HepG2 (cell line): ENCODE measurements around the gene IZUMO4. TPM values are rescaled to one million over a fixed set of nuclear protein-coding genes. Genes with fewer than 3 reads are reported as not detected.
A peak's percentile ranks its signal among the peaks of the same experiment; 100 is the strongest.

Experiments used
- AGO1 ChIP-seq: fragments of 200-400 bp; formaldehyde crosslinking; IDR thresholded peaks from 2 replicates; pipeline ENCODE4 v1.6.1; 2017; ENCODE audit warnings: mild to moderate bottlenecking, low read depth, low read length, moderate library complexity; ENCODE audit not compliant: poor library complexity, severe bottlenecking
- BORCS8-MEF2B ChIP-seq: sonication (generic); formaldehyde crosslinking; IDR thresholded peaks from 2 replicates; pipeline ENCODE4 v1.8.0; 2022; ENCODE audit warnings: mild to moderate bottlenecking, missing genetic modification reagents
- CAMTA2 ChIP-seq: sonication (generic); formaldehyde crosslinking; IDR thresholded peaks from 2 replicates; pipeline ENCODE4 v1.4.0; 2020; ENCODE audit warnings: mild to moderate bottlenecking, missing genetic modification reagents, borderline replicate concordance
- CBX5 ChIP-seq: sonication (generic); formaldehyde crosslinking; IDR thresholded peaks from 2 replicates; pipeline ENCODE4 v1.4.0; 2020; ENCODE audit warnings: missing genetic modification reagents, borderline replicate concordance
- DNMT3B ChIP-seq: conservative IDR thresholded peaks from 2 replicates; pipeline ENCODE4 v1.6.1; 2016; ENCODE audit warnings: missing biosample characterization, control low read depth
- FUBP1 ChIP-seq: sonication (generic); formaldehyde crosslinking; IDR thresholded peaks from 2 replicates; pipeline ENCODE4 v1.5.1; 2020; ENCODE audit warnings: missing genetic modification reagents, mild to moderate bottlenecking, borderline replicate concordance
- HES4 ChIP-seq: sonication (generic); formaldehyde crosslinking; IDR thresholded peaks from 2 replicates; pipeline ENCODE4 v1.9.0; 2021; ENCODE audit warnings: mild to moderate bottlenecking, missing genetic modification reagents, borderline replicate concordance
- KDM5B ChIP-seq: sonication (generic); formaldehyde crosslinking; IDR thresholded peaks from 2 replicates; pipeline ENCODE4 v1.4.0; 2020; ENCODE audit warnings: missing genetic modification reagents, mild to moderate bottlenecking, borderline replicate concordance
- MTF1 ChIP-seq: sonication (generic); formaldehyde crosslinking; IDR thresholded peaks from 2 replicates; pipeline ENCODE4 v1.5.0; 2020; ENCODE audit warnings: missing genetic modification reagents
- MTF2 ChIP-seq: sonication (generic); formaldehyde crosslinking; IDR thresholded peaks from 2 replicates; pipeline ENCODE4 v1.5.0; 2020; ENCODE audit warnings: missing genetic modification reagents, borderline replicate concordance
- NAIF1 ChIP-seq: sonication (generic); formaldehyde crosslinking; IDR thresholded peaks from 2 replicates; pipeline ENCODE4 v1.5.0; 2020; ENCODE audit warnings: mild to moderate bottlenecking, missing genetic modification reagents, borderline replicate concordance
- NR3C1 ChIP-seq: sonication (generic); formaldehyde crosslinking; IDR thresholded peaks from 2 replicates; pipeline ENCODE4 v1.4.0; 2020; ENCODE audit warnings: missing genetic modification reagents
- PHB2 ChIP-seq: fragments of 450-650 bp; IDR thresholded peaks from 2 replicates; pipeline ENCODE4 v1.6.1; 2018; ENCODE audit not compliant: partially characterized antibody
- RAD51 ChIP-seq: fragments of 450-650 bp; IDR thresholded peaks from 2 replicates; pipeline ENCODE4 v1.6.1; 2016; ENCODE audit warnings: borderline replicate concordance
- SIX4 ChIP-seq: sonication (generic); formaldehyde crosslinking; IDR thresholded peaks from 2 replicates; pipeline ENCODE4 v1.4.0; 2020; ENCODE audit warnings: missing genetic modification reagents
- SMC3 ChIP-seq: IDR thresholded peaks from 2 replicates; pipeline ENCODE4 v1.6.1; 2011; ENCODE audit warnings: low read length, improper control_type of control experiment
- SP2 ChIP-seq: sonication (generic); formaldehyde crosslinking; IDR thresholded peaks from 2 replicates; pipeline ENCODE4 v1.5.1; 2020; ENCODE audit warnings: mild to moderate bottlenecking, missing genetic modification reagents
- SRSF9 ChIP-seq: fragments of 200-400 bp; formaldehyde crosslinking; IDR thresholded peaks from 2 replicates; pipeline ENCODE4 v1.6.1; 2018; ENCODE audit warnings: borderline replicate concordance, mild to moderate bottlenecking, low read depth, low read length; ENCODE audit not compliant: insufficient read depth, poor library complexity, severe bottlenecking
- ZBTB7A ChIP-seq: sonication (generic); formaldehyde crosslinking; IDR thresholded peaks from 2 replicates; pipeline ENCODE4 v1.8.0; 2022; ENCODE audit warnings: mild to moderate bottlenecking, missing genetic modification reagents
- ZFP1 ChIP-seq: IDR thresholded peaks from 2 replicates; pipeline ENCODE4 v1.6.1; 2016
- ZFYVE20 ChIP-seq: sonication (generic); formaldehyde crosslinking; IDR thresholded peaks from 2 replicates; pipeline ENCODE4 v1.8.0; 2023; ENCODE audit warnings: low read depth, mild to moderate bottlenecking, moderate library complexity, missing genetic modification reagents, borderline replicate concordance
- ZKSCAN5 ChIP-seq: sonication (generic); formaldehyde crosslinking; IDR thresholded peaks from 2 replicates; pipeline ENCODE4 v1.5.1; 2020; ENCODE audit warnings: mild to moderate bottlenecking, missing genetic modification reagents
- ZMYM4 ChIP-seq: sonication (generic); formaldehyde crosslinking; IDR thresholded peaks from 2 replicates; pipeline ENCODE4 v1.8.1; 2023; ENCODE audit warnings: mild to moderate bottlenecking, missing genetic modification reagents
- ZNF124 ChIP-seq: sonication (generic); formaldehyde crosslinking; IDR thresholded peaks from 2 replicates; pipeline ENCODE4 v1.4.0; 2020; ENCODE audit warnings: missing genetic modification reagents
- ZNF224 ChIP-seq: sonication (generic); formaldehyde crosslinking; IDR thresholded peaks from 2 replicates; pipeline ENCODE4 v1.5.0; 2020; ENCODE audit warnings: mild to moderate bottlenecking, missing genetic modification reagents
- ZNF563 ChIP-seq: sonication (generic); formaldehyde crosslinking; IDR thresholded peaks from 2 replicates; pipeline ENCODE4 v1.8.0; 2022; ENCODE audit warnings: mild to moderate bottlenecking, moderate library complexity, missing genetic modification reagents
- polyA plus RNA-seq, 8 experiments: library from polyadenylated mRNA; depleted of rRNA in 3 of 8; stranded (reverse) in 7 of 8; unstranded in 1 of 8; fragments of >200 nt; fragmentation: Illumina TruSeq in 4 of 8; extraction: Trizol in 4 of 8; gene quantifications; 2 replicates each; pipeline versions ENCODE4 v1.2.1 to v1.2.3, GENCODE V29; 2011 to 2016; ENCODE audit warnings: low read depth in 4 of 8, missing spikeins in 1 of 8, mixed read lengths in 1 of 8; ENCODE audit not compliant: insufficient read depth in 1 of 8
- total RNA-seq, 5 experiments: library from RNA; depleted of rRNA; stranded (reverse); fragments of >200 nt; fragmentation: Illumina TruSeq; extraction: Trizol; gene quantifications; 2 replicates each; pipeline ENCODE4 v1.2.3, GENCODE V29; 2016; ENCODE audit warnings: low read depth in 1 of 5
- TF ChIP-seq, protein P1 (sequence below): fragments of 450-650 bp; IDR thresholded peaks from 2 replicates; pipeline ENCODE4 v1.6.1; 2017; ENCODE audit warnings: mild to moderate bottlenecking
- TF ChIP-seq, protein P2 (sequence below): IDR thresholded peaks from 2 replicates; pipeline ENCODE4 v1.6.1; 2016; ENCODE audit warnings: mild to moderate bottlenecking, missing biosample characterization, missing genetic modification reagents

Gene IZUMO4
- total and polyA plus RNA-seq, 2 of the 13 experiments (the other 11 are each of a cell fraction or from before 2014, with no cell fraction given), result 0.77 to 3.9 TPM

- TF ChIP-seq SRSF9 (no peak), KDM5B (CRISPR knock-in tag) (no peak; the same call in 1 of the 2 replicates), ZBTB7A (CRISPR knock-in tag) (no peak; the same call in 1 of the 2 replicates), PHB2 (no peak), SP2 (CRISPR knock-in tag) (no peak), CBX5 (CRISPR knock-in tag) (no peak), HES4 (CRISPR knock-in tag) (no peak), ZMYM4 (no peak; the same call in 1 of the 2 replicates), RAD51 (no peak), BORCS8-MEF2B (CRISPR knock-in tag) (no peak), ZFYVE20 (CRISPR knock-in tag) (no peak), AGO1 (no peak), NR3C1 (no peak), SMC3 (no peak), FUBP1 (CRISPR knock-in tag) (no peak), ZNF224 (CRISPR knock-in tag) (no peak), ZNF124 (CRISPR knock-in tag) (no peak; the same call in 1 of the 2 replicates), MTF1 (CRISPR knock-in tag) (no peak), NAIF1 (CRISPR knock-in tag) (no peak), ZNF563 (peak; percentile 54; the same call in 1 of the 2 replicates), ZFP1 (CRISPR knock-in tag) (no peak), MTF2 (CRISPR knock-in tag) (peak; percentile 65; the same call in 1 of the 2 replicates), SIX4 (no peak), DNMT3B (CRISPR knock-in tag) (no peak), CAMTA2 (CRISPR knock-in tag) (no peak), ZKSCAN5 (CRISPR knock-in tag) (no peak)
- TF ChIP-seq, protein P1, sequence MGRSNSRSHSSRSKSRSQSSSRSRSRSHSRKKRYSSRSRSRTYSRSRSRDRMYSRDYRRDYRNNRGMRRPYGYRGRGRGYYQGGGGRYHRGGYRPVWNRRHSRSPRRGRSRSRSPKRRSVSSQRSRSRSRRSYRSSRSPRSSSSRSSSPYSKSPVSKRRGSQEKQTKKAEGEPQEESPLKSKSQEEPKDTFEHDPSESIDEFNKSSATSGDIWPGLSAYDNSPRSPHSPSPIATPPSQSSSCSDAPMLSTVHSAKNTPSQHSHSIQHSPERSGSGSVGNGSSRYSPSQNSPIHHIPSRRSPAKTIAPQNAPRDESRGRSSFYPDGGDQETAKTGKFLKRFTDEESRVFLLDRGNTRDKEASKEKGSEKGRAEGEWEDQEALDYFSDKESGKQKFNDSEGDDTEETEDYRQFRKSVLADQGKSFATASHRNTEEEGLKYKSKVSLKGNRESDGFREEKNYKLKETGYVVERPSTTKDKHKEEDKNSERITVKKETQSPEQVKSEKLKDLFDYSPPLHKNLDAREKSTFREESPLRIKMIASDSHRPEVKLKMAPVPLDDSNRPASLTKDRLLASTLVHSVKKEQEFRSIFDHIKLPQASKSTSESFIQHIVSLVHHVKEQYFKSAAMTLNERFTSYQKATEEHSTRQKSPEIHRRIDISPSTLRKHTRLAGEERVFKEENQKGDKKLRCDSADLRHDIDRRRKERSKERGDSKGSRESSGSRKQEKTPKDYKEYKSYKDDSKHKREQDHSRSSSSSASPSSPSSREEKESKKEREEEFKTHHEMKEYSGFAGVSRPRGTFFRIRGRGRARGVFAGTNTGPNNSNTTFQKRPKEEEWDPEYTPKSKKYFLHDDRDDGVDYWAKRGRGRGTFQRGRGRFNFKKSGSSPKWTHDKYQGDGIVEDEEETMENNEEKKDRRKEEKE, result no peak
- TF ChIP-seq, protein P2, sequence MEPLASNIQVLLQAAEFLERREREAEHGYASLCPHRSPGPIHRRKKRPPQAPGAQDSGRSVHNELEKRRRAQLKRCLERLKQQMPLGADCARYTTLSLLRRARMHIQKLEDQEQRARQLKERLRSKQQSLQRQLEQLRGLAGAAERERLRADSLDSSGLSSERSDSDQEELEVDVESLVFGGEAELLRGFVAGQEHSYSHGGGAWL, result no peak; the same call in 1 of the 2 replicates
Observed at GRCh38 chr19:2060884-2061494, 35.7 kb upstream of the IZUMO4 start (continued).
